GM18861 (cell line): Measurements from ENCODE around the gene GPRASP3.

Experiments
- ATAC-seq: cut with Tn5 transposase; IDR thresholded peaks from one replicate; pipeline ENCODE4 v1.9.1; 2021; ENCODE audit not compliant: unreplicated experiment

Gene GPRASP3

DNA sequence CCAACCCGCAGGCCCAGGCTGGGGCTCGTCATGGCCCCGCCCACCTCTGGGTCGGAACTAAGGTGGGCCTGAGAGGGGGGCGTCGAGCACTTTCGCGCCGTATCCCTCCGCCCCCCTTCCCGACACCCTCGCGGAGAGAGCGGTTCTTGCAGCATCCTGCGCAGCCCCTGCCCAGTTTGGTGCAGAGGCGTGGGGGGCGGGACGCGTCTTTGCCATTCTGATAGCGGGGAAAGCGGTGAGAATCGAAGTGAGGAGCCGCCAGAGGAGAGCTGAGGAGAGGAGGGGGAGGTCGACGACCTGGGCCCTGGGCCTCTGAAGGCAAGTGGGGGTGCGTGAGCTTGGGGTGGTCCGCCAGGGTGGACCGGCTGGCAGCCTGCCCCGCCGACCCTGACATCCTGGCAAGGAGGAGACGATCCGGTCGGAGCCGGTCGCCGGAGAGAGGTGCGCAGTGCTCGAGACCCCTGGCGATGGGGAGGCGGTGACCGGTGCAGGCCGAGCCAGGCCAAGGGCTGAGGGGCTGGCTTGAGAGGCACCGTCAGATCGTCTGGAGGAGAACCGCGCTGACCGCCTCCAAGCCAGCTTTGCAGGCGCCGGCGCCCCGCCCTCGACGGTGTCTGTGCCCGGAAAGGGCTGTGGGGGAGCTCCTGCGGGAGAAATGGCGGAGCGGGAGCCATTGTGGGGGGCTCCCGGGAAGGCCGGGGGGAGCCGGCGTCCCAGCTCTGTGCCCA lies 25.5 kb downstream of the GPRASP3 start:
- ATAC-seq = no peak

DNA sequence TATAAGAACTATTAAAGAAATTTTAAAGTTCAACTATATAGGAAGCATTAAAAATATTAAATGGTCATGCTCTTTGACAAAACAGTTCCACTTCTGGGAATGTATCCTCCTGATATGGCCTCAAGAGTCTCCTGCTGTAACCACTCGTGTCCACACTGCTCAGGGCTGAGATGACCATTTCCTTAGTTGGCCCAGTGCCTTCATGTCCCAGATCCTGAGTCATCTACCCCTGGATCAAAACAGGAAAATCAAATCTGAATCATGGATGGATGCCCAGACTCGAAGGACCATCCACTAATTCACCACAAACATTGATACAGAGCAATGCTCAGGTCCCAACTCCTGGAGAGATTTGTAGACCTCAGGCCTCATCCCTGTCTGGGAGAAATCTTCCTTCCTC lies 44.7 kb downstream of the GPRASP3 start:
- no peak for ATAC-seq

DNA sequence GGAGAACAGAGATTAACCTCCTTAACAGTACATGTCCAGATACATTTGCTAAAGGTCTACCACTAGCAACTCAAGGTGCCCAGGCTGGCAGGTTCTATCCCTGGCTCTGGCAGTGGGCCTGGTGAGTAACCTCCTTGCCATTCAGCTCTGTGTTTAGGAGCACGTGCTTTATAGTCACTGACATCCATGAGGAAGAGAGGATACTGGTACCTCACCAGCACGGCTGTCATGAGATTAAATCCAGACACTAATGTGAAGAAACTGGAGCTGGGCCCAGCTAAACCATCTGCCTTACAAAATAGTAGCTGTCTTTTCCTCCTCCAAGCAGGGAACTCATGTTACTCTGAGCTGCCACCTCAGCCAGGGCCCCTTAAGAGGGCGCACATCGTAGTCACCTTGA lies 45.3 kb downstream of the GPRASP3 start:
- ATAC-seq = no peak

DNA sequence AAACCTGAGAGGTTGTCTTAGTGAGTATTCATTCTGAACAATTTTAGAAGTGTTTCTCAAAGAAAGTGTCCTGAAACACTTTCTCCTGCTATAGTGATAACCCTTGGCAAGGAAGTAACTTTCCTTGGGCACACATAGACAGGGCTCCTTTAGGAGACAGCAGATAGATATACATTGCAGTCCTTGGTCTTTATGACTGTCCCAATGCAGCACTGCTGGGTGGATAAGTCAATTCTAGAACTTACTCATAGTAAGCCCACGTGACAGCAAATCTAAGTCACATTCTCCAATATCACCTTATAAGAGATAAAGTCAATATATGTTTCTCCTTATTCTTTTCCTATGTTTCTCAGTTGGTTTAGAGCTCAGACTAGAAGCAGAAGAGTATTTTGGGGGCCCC lies 46.7 kb downstream of the GPRASP3 start:
- ATAC-seq = no peak

DNA sequence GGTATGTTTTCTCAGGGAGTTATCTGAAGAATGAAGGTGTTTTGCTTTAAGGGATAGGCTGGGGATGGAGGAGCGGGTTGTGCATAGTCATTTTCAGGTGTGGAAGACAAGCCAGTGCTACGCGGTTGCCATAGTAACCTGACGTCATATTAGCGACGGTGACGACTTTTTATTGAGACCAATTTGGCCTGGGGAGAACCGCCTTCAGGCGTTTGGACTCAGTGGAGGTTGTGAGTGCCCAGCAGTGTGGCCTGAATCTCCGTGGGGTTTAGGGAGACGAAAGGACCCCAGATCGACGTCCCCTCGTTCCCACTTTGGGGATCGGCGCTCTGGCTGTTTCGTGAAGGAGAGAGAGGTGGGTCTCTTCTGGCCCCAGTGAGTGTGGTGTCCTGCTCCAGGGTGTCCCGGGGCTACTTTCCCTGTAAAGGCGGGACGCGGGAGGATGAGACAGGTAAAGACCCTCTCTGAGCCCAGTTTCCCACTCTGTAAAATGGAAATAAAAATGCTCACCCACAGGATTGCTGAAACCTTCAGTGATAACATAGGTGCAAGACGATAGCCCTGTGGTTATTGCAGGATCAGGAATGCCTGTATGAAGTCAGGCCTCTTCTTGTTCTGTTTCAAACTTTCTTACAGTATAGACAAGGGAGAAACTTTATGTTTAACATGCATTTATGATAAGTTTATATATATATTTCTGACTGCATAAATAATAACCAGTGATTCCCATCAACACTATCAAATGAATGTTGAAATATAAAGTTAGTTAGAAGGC lies 48.6 kb downstream of the GPRASP3 start:
- ATAC-seq = peak; percentile 93
